HG03045 (cell line): ENCODE results near the gene C14orf132.

Source experiments
- ATAC-seq: cut with Tn5 transposase; IDR thresholded peaks from one replicate; pipeline ENCODE4 v1.9.1; 2021; ENCODE audit warnings: mild to moderate bottlenecking, moderate library complexity; ENCODE audit not compliant: unreplicated experiment

The C14orf132 gene

GRCh38 chr14:96114002-96114401 is 74.8 kb downstream of the C14orf132 start:
- ATAC-seq, result no peak

GRCh38 chr14:96117101-96117897 is 78.1 kb downstream of the C14orf132 start:
- no peak for ATAC-seq

- no peak for ATAC-seq
Observed at GRCh38 chr14:96117960-96118359, 78.8 kb downstream of the C14orf132 start.

- ATAC-seq, result no peak
Observed at GRCh38 chr14:96118391-96118790, 79.2 kb downstream of the C14orf132 start.

- ATAC-seq, result no peak
Observed at GRCh38 chr14:96119947-96120346, 80.8 kb downstream of the C14orf132 start.

GRCh38 chr14:96120392-96120791 is 81.2 kb downstream of the C14orf132 start:
- no peak for ATAC-seq

GRCh38 chr14:96120941-96121340 is 81.8 kb downstream of the C14orf132 start:
- no peak for ATAC-seq

GRCh38 chr14:96121660-96122395 is 82.7 kb downstream of the C14orf132 start:
- ATAC-seq, result no peak

- ATAC-seq, result no peak
Observed at GRCh38 chr14:96122496-96122895, 83.3 kb downstream of the C14orf132 start.

- ATAC-seq, result no peak
Observed at GRCh38 chr14:96125536-96125935, 86.4 kb downstream of the C14orf132 start.

GRCh38 chr14:96126339-96126782 is 87.2 kb downstream of the C14orf132 start:
- no peak for ATAC-seq

- ATAC-seq, result no peak
Observed at GRCh38 chr14:96126783-96127271, 87.7 kb downstream of the C14orf132 start.

GRCh38 chr14:96129128-96129736 is 90.1 kb downstream of the C14orf132 start:
- ATAC-seq, result no peak

- ATAC-seq, result no peak
Observed at GRCh38 chr14:96130391-96130790, 91.2 kb downstream of the C14orf132 start.

GRCh38 chr14:96130854-96131253 is 91.7 kb downstream of the C14orf132 start:
- no peak for ATAC-seq

- ATAC-seq, result no peak
Observed at GRCh38 chr14:96131836-96132235, 92.7 kb downstream of the C14orf132 start.

- no peak for ATAC-seq
Observed at GRCh38 chr14:96134508-96134907, 95.3 kb downstream of the C14orf132 start.

- no peak for ATAC-seq
Observed at GRCh38 chr14:96135285-96135684, 96.1 kb downstream of the C14orf132 start.

GRCh38 chr14:96136371-96137005 is 97.3 kb downstream of the C14orf132 start:
- no peak for ATAC-seq

GRCh38 chr14:96138241-96138640 is 99.1 kb downstream of the C14orf132 start:
- no peak for ATAC-seq

- ATAC-seq, result no peak
Observed at GRCh38 chr14:96139169-96139568, 100.0 kb downstream of the C14orf132 start.
